Activated CD4-positive, alpha-beta T cell treated with anti-CD3 and anti-CD28 coated beads, Interleukin-2, Interleukin-4, amounts not matched to agents 100 ng/mL and 50 ng/mL, durations not matched to agents 16 hours and 8 hours (primary cell): ENCODE data around the gene TFAP2E.
"Not testable (repeated sequence)": the region's sequence is repeated elsewhere in the genome, so short reads cannot be mapped to it uniquely, and the experiment has no call there.

ENCODE experiments used
- DNase-seq: peaks from one replicate; pipeline ENCODE4 v3.0.0-alpha.2; 2020; ENCODE audit warnings: low spot score

The TFAP2E gene

DNA sequence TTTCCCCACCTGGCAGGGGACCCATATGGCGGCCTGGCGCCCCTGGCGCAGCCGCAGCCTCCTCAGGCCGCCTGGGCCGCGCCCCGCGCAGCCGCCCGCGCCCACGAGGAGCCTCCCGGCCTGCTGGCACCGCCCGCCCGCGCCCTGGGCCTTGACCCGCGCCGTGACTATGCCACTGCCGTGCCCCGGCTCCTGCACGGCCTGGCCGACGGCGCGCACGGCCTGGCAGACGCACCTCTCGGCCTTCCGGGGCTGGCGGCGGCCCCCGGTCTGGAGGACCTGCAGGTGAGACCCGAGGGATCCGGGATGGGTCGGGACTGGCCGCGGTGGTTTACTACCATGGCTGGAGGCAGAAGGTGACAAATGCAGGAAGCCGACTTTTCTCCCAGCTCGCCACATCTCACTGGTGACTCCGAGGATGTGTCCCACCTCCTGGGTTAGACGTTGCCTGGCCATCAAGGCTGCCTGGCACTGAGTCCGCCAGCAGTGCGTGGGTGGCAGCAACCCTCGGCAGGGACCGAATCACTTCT, 1.1 kb downstream of the TFAP2E start:
- DNase-seq: no peak

DNA sequence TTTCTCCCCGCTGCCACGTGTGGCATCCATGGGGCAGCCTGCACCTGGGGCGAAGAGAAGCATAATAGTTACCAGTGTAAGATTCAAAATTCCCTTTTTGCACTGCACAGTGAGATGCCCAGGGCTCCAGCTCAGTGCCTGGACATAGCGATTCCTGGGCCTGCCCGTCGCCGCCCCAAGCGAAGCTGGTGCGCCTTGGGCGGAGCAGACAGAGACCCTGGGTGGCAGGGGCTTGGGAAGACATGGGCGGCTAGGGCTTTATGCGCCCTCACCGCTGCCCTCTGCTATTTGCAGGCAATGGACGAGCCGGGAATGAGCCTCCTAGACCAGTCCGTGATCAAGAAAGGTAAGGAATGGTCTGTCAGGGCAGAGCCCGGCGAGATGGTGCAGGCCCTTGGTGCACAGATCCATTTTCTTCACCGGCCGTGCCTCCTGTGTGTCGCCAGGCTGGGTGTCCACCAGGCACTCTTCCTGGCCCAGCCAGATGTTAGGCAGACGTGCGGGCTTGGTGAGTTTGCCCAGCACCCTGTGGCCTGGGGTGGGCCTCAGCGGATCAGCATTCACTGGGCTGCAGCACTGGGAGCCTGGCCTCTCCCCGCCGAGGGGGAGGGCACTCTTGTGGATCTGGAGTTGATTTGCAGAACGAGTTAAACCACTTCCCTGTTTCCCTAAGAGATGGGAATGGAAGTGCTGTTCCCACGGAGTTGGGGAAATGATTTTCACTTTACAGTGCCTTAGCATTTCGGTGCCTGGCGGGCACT, 1.7 kb downstream of the TFAP2E start:
- DNase-seq: no peak

DNA sequence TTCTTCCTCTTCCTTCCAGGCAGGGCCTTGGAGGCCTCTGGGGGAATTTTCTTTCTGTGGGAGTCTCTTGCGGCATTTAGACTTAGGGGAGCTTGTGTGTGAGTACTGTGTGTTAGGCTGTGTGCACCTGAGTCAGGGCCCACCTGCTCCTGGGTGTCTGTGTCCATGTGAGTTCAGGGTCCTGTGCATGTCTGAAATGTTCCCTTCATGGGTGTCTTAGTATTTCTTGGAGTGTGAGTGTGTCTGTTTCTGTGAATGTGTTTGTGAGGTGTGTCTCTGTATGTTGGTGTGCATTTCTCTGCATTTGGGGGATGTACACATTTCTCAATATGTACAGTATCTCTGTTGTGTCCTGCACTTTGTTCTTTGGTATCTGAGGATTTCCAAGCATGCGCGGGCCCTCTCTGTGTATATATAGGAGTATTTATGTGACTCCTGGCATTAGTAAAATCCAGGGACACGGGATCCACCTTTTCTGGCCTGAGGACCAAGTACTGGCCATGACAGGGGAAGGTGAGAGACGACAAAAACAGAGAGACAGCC, 2.4 kb downstream of the TFAP2E start:
- no peak for DNase-seq

DNA sequence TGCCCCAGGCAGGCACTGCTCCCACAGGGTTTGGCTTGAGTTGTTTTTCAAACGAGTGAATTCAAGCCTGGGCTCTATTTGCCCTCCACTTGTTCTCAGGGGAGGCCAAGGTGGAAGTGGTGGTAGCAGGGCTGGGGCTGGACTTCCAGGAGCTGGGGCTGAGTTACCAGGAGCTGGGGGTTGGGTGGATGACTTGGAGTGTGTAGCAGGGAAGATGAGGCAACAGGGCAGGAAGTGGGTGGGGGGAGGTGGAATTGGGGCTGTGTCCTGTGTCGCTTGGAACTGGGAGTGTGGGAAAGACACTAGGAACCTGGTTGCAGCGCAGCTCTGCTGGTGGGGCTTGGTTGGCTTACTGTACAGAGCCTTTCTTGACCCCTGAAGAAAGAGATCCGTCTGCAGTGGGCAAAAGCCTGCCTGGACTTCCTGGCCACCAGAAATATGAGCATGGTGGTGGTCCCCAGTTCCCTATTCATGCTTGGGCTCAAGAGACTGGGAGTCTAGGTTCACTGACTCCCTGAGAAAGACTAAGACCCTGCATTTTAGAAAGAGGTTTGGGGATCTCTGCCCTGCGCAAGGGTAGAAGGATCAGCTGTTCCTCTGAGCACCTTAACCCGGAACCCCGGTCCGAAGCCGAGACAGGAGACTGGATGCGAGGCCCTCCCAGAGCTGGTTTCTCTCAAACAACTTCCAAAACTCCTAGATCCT, 3.1 kb downstream of the TFAP2E start:
- DNase-seq: no peak

DNA sequence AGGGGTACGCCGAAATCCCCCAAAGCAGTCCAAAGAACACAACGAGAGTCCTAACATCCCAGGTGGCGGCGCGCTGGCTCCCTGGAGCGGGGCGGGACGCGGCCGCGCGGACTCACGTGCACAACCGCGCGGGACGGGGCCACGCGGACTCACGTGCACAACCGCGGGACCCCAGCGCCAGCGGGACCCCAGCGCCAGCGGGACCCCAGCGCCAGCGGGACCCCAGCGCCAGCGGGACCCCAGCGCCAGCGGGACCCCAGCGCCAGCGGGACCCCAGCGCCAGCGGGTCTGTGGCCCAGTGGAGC, 3.6 kb downstream of the TFAP2E start:
- DNase-seq: not testable (repeated sequence)

DNA sequence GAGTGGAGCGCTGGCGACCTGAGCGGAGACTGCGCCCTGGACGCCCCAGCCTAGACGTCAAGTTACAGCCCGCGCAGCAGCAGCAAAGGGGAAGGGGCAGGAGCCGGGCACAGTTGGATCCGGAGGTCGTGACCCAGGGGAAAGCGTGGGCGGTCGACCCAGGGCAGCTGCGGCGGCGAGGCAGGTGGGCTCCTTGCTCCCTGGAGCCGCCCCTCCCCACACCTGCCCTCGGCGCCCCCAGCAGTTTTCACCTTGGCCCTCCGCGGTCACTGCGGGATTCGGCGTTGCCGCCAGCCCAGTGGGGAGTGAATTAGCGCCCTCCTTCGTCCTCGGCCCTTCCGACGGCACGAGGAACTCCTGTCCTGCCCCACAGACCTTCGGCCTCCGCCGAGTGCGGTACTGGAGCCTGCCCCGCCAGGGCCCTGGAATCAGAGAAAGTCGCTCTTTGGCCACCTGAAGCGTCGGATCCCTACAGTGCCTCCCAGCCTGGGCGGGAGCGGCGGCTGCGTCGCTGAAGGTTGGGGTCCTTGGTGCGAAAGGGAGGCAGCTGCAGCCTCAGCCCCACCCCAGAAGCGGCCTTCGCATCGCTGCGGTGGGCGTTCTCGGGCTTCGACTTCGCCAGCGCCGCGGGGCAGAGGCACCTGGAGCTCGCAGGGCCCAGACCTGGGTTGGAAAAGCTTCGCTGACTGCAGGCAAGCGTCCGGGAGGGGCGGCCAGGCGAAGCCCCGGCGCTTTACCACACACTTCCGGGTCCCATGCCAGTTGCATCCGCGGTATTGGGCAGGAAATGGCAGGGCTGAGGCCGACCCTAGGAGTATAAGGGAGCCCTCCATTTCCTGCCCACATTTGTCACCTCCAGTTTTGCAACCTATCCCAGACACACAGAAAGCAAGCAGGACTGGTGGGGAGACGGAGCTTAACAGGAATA, 4.2 kb downstream of the TFAP2E start:
- peak; percentile 72 for DNase-seq

GRCh38 chr1:35580949-35581388, 7.9 kb downstream of the TFAP2E start:
- no peak for DNase-seq

GRCh38 chr1:35581621-35582020, 8.5 kb downstream of the TFAP2E start:
- not testable (repeated sequence) for DNase-seq

DNA sequence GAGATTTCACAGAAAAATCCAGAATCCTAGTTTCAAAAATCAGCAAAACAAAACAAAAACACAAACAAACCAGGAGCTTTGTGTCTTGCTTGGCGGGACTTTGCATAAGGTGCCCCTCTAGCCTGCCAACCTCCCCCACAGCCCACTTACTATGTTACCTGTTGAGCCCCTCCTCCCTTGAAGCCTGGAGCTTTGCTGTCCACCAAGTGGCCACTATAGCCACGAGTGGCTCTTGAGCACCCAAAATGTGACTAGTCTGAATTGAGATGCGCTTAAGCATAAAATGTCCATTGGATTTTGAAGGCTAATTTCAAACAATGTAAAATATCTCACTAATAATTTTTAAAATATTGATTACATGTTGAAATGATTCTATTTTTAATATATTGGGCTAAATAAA, 12.2 kb downstream of the TFAP2E start:
- DNase-seq: no peak

GRCh38 chr1:35585805-35586204, 12.7 kb downstream of the TFAP2E start:
- not testable (repeated sequence) for DNase-seq

GRCh38 chr1:35586808-35587207, 13.7 kb downstream of the TFAP2E start:
- DNase-seq: no peak

DNA sequence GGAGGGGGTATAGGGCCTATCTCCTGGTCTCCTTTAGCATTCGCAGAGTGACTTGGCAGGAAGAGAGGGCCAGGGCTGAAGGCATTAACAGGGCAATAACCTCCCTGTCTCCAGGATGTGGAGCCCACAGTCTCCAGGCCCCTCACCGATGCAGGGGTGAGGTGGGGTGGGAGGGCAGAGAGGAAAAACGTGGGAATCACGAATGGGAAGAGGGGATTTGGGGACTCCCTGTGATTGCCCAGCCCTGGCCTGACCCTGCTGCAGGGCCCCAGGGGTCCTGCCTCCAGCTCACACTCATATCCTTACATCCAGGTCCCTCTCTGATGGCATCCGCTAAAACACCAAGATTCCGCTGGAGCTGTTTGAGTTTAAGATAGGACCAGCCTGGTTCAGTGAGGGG, 14.6 kb downstream of the TFAP2E start:
- DNase-seq: no peak

- DNase-seq: no peak
These were observed 15.2 kb downstream of the TFAP2E start for GRCh38 chr1:35588197-35588910.

GRCh38 chr1:35589516-35590427, 16.7 kb downstream of the TFAP2E start:
- no peak for DNase-seq

- no peak for DNase-seq
These were observed 17.4 kb downstream of the TFAP2E start for GRCh38 chr1:35590476-35591040.

DNA sequence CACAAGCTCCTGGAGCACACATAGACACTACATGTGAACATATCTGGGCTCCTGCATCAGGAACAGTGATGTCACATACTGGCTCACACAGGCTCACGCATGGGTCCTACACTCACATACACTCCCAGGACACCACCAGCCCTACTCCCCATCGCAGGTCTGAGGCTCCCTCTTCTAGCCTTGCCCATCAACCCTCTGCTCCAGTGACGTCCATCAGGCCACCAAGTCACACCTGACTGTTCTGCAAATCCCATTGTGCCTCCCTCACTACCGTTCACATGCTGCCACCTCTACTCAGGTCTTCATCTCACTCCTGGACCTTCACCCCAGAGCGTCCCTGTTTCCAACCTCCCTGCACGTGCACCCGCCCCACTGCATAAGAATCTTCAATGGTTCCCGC, 18.1 kb downstream of the TFAP2E start:
- DNase-seq: no peak

GRCh38 chr1:35592991-35593769, 20.1 kb downstream of the TFAP2E start:
- peak; percentile 9 for DNase-seq

DNA sequence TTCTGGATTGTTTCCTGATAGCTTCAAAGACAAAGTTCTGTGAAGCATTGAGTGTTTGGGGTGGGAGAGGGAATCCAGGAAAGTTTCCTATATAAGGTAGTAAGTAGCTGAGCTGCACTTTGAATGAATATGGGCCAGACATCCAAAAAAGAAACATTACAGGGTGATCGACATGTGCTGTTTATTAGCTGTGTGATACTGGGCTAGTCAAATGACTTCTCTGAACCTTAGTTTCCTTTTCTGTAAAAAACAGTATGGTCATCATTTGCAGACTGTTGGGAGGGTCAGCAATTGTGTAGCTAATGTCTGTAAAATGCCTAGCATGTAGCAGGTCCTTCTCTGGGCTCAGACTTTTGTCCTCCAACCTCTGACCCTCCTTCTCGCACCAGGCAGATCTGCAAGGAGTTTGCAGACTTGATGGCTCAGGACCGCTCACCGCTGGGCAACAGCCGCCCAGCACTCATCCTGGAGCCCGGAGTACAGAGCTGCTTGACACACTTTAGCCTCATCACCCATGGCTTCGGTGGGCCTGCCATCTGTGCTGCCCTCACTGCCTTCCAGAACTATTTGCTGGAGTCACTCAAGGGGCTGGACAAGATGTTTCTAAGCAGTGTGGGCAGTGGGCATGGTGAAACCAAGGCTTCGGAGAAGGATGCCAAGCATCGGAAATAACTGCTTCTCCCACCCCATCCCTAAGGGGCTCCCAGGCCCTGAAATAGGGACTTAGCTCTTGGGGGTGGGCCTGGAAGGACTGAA, 21.1 kb downstream of the TFAP2E start:
- no peak for DNase-seq
